ENCODE results near the gene GDAP1L1.

DNA sequence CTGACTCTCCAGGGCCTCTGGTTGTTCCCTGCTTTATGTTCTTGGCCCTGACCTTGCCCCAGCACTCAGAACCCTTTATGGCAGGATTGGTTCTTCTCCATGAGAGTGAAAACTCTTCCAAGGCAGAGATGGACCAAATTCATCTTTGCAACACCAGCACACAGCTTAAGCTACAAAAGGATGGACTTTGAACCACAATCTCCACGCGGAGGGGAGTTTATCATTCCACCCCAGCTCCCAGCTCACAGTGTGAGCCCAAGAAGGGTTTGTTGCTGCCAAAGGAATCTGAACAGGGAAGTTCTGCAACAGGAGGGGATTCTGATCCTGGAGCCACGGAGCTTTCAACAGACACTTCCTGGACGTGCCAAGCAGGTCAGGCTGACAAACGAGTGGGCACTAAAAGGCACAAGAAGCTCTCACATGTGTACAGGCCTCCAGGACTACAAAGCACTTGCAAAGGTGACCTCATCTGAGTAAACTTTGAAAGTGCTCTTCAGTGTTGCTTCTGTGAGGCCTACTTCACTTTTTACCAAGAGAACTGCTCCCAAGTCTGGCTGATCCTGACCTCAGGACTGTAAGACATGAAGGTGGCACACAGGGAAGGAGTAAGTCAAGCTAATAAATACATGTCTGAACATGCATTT lies 55.0 kb downstream of the GDAP1L1 start:
- TF ChIP-seq, protein P1, sequence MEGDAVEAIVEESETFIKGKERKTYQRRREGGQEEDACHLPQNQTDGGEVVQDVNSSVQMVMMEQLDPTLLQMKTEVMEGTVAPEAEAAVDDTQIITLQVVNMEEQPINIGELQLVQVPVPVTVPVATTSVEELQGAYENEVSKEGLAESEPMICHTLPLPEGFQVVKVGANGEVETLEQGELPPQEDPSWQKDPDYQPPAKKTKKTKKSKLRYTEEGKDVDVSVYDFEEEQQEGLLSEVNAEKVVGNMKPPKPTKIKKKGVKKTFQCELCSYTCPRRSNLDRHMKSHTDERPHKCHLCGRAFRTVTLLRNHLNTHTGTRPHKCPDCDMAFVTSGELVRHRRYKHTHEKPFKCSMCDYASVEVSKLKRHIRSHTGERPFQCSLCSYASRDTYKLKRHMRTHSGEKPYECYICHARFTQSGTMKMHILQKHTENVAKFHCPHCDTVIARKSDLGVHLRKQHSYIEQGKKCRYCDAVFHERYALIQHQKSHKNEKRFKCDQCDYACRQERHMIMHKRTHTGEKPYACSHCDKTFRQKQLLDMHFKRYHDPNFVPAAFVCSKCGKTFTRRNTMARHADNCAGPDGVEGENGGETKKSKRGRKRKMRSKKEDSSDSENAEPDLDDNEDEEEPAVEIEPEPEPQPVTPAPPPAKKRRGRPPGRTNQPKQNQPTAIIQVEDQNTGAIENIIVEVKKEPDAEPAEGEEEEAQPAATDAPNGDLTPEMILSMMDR (IDR thresholded peaks at IDR 0.05): no peak
- TF ChIP-seq POLR2A (IDR thresholded peaks at IDR 0.05): no peak

All from vagina (tissue), 2 donors.